ENCODE measurements around the gene ARGLU1.

The ARGLU1 gene

DNA sequence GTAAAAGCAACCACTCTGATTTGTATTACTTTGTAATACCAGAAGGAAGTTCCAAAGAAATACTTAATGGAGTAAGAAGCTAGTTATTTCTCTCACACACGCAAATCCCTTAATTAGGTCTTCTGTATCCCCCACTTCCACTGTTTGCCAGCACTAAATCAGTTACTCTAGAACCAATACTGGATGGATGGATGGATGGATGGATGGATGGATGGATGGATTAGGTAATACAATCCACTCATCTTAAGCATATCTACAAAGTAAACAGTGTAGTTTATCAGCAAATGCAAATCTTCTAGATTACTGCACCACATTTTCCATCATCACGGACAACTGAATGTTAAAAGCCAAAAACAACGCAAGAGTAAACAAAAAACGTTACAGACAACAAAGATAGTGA is 27.3 kb downstream of the ARGLU1 start:
- Histone ChIP-seq H3K36me3 (ENCODE audit: control insufficient read depth, insufficient read depth, low read length) (no peaks in the 10 kb centered on the region; the same call in none of the 2 replicates), H3K27me3 (replicated peaks; ENCODE audit: control insufficient read depth, insufficient read depth, low read length) (no peaks in the 10 kb centered on the region), H3K4me3 (replicated peaks; ENCODE audit: low read depth, low read length) (no peak overlapping the region)
- TF ChIP-seq, protein P1, sequence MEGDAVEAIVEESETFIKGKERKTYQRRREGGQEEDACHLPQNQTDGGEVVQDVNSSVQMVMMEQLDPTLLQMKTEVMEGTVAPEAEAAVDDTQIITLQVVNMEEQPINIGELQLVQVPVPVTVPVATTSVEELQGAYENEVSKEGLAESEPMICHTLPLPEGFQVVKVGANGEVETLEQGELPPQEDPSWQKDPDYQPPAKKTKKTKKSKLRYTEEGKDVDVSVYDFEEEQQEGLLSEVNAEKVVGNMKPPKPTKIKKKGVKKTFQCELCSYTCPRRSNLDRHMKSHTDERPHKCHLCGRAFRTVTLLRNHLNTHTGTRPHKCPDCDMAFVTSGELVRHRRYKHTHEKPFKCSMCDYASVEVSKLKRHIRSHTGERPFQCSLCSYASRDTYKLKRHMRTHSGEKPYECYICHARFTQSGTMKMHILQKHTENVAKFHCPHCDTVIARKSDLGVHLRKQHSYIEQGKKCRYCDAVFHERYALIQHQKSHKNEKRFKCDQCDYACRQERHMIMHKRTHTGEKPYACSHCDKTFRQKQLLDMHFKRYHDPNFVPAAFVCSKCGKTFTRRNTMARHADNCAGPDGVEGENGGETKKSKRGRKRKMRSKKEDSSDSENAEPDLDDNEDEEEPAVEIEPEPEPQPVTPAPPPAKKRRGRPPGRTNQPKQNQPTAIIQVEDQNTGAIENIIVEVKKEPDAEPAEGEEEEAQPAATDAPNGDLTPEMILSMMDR (IDR thresholded peaks at IDR 0.05; ENCODE audit: insufficient read depth, low read length, poor library complexity, severe bottlenecking) = no peak
- DNase-seq (ENCODE audit: extremely low read depth, insufficient read length) = no peak

DNA sequence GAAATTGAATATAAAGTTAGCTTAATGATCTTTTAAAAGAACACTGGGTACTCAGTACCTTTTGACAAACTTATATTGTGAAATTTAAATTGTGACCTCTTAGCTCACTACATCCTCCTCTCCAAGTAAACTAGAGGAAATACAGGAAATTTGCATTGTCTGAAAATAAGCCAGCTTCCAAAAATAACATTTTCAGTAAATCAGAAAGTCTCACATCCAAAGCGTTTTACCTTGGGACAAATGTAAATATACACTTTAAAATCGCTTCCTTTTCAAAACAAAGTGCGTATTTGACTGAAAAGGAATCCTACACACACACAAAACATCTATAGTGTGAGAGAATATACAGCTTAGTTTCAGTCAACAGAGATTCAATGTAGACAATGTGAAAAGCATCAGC is 30.4 kb downstream of the ARGLU1 start:
- Histone ChIP-seq H3K27me3 (replicated peaks; ENCODE audit: control insufficient read depth, insufficient read depth, low read length) (no peaks in the 10 kb centered on the region), H3K4me3 (replicated peaks; ENCODE audit: low read depth, low read length) (no peak overlapping the region), H3K36me3 (ENCODE audit: control insufficient read depth, insufficient read depth, low read length) (no peaks in the 10 kb centered on the region; the same call in none of the 2 replicates)
- TF ChIP-seq, protein P1 (IDR thresholded peaks at IDR 0.05; ENCODE audit: insufficient read depth, low read length, poor library complexity, severe bottlenecking) = no peak
- DNase-seq (ENCODE audit: extremely low read depth, insufficient read length) = no peak

DNA sequence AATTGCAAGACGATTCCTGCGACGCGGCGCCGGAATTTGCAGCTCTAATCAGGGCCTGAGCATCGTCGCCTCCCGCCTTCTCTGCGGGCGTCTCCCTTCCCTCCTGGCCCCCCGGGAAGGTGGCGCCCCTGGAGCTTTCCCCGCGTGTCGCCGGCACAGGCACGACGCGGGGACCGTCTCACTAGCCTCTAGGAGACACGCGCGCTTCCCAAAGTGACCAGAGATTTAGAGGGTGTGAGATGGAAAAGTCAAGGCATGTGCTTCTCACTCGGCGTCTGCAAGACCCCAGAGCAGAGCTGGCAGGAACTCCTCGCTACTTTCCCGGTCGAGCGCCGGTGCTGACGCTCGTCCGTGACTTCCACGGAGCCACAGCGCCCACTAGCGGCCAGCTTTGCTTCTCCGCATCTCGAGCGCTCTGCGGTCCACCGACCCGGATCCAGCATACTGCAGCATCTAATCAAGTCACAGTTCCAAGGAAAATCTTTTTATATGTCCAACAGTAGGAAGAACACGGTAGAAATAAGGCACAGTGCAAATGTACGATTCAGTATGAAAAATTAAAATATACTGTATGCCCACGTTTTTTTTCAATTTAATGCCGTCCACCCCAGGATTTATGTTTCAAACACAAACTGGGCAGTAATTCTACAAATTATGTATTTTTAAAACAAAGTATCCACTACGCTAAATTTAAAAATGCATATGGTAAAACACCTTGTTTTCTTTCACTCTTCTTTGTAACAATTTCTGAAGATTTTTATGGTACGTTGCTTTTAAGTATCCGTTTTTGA is 31.5 kb downstream of the ARGLU1 start:
- Histone ChIP-seq H3K36me3 (ENCODE audit: control insufficient read depth, insufficient read depth, low read length) (no peaks in the 10 kb centered on the region; the same call in 1 of the 2 replicates), H3K27me3 (replicated peaks; ENCODE audit: control insufficient read depth, insufficient read depth, low read length) (no peaks in the 10 kb centered on the region), H3K4me3 (replicated peaks; ENCODE audit: low read depth, low read length) (peak overlapping the region; percentile 78)
- DNase-seq (ENCODE audit: extremely low read depth, insufficient read length) = peak; percentile 82
- TF ChIP-seq, protein P1 (IDR thresholded peaks at IDR 0.05; ENCODE audit: insufficient read depth, low read length, poor library complexity, severe bottlenecking) = peak; percentile 96

DNA sequence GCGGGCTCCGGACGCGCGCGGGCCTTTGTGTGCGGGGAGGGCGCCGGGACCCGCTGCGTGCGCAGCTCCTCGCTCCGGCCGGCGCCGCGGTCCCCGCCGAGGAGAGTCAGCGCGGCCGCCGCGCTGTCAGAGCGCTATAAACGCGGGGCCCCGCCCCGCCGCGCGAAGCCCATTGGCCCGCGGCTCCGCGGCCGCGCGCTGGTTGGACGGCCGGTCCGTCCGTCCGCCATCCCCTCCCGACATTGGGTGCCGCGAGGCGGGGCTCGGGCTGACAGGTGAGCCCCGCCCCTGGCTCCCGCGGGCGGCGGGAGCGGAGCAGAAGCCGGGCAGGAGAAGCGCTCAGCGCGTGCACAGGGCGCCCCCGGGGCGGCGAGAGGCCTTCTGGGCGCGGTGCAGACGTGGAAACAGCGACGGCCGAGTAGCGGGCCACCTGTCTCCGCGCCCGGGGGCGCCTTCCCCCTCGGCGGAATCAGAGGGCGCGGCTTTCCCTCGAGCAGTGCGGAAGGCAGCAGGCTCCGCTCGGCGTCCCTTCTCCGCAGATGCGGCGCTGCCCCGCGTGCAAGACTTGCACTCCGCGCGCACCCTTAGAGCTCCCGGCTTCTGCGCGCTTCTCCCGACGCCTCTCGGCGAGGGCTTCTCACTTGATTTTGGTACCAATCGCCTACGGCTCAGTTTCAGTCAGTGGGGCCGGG is 32.2 kb downstream of the ARGLU1 start, which contains the start of gene EFNB2:
Gene EFNB2 (minus strand): TSS at position 111 of the 692 bp plus-strand sequence. CDS start 698 bp downstream, outside the sequence.
- TF ChIP-seq, protein P1 (IDR thresholded peaks at IDR 0.05; ENCODE audit: insufficient read depth, low read length, poor library complexity, severe bottlenecking) = no peak
- H3K4me3 ChIP-seq (replicated peaks; ENCODE audit: low read depth, low read length) = peak within 1 kb of the TSS; percentile 78

DNA sequence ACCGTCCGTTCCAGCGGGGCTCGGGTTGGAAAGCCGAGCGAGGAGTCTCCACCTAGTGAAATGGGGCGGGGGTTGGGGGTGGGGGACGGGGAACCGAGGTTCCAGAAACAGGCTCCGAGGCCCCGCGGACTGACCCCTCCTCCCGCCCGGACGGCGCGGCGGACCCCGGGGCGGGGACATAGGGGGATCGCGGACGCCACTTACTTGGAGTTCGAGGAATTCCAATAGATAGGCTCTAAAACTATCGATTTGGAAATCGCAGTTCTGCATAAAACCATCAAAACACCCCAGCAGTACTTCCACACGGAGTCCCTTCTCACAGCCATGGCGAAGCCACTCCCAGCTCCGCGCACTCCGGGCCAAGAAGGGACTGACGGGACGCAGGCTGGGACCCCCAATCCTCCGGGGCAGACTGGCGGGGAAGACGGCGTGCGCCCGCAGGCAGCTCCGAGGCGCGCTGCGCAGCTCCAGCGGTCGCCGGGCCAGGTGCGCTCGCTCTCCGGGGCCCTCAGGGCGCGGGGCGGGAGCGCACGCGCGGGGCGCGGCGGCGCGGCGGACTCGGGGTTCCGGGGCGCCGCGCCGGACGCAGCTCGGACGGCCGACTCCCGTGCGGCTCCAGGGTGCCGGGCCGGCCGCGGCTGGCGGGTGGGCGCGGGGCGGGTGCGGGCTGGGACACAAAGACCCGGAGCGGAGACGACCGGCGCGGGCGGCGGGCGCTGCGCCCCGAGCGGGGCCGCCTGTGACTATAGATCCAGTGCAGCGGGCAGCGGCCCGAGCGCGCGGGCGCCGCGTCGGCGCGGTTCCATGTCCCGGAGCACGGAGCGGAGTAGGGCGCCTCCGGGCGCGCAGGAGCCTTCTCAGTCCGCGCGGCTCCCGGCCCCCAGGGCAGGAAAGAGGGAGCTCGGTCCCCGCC is 33.0 kb downstream of the ARGLU1 start:
- DNase-seq (ENCODE audit: extremely low read depth, insufficient read length) = peak; percentile 49
- Histone ChIP-seq H3K27me3 (replicated peaks; ENCODE audit: control insufficient read depth, insufficient read depth, low read length) (no peaks in the 10 kb centered on the region), H3K4me3 (replicated peaks; ENCODE audit: low read depth, low read length) (peak overlapping the region; percentile 63), H3K36me3 (ENCODE audit: control insufficient read depth, insufficient read depth, low read length) (no peaks in the 10 kb centered on the region)
- TF ChIP-seq, protein P1 (IDR thresholded peaks at IDR 0.05; ENCODE audit: insufficient read depth, low read length, poor library complexity, severe bottlenecking) = no peak

More for the DNA sequence above, 32.2 kb downstream of the ARGLU1 start, which contains the start of gene EFNB2:
- Histone ChIP-seq H3K27me3 (replicated peaks; ENCODE audit: control insufficient read depth, insufficient read depth, low read length) (no peaks in the 10 kb centered on the region), H3K36me3 (ENCODE audit: control insufficient read depth, insufficient read depth, low read length) (no peaks in the 10 kb centered on the region)
- DNase-seq (ENCODE audit: extremely low read depth, insufficient read length) = peak; percentile 96
